Trophoblast cell (in vitro differentiated cells and primary cell): Measurements from ENCODE around the gene GULP1.

Source experiments
- DNase-seq, 2 donors: peaks; one replicate each; pipeline ENCODE4 v3.0.0-alpha.2; 2016
- H2AFZ ChIP-seq: 2 replicates; pipeline ENCODE4 v1.6.1; 2013; ENCODE audit warnings: low read length, moderate library complexity, mild to moderate bottlenecking; ENCODE audit not compliant: insufficient read depth, poor library complexity
- H2AK5ac ChIP-seq: 2 replicates; pipeline ENCODE4 v1.6.1; 2013; ENCODE audit warnings: mild to moderate bottlenecking, low read length
- H2BK120ac ChIP-seq: 2 replicates; pipeline ENCODE4 v1.6.1; 2013; ENCODE audit warnings: low read length, mild to moderate bottlenecking, moderate library complexity; ENCODE audit not compliant: insufficient read depth, poor library complexity
- H2BK12ac ChIP-seq: 2 replicates; pipeline ENCODE4 v1.6.1; 2013; ENCODE audit warnings: mild to moderate bottlenecking, low read length, moderate library complexity
- H2BK5ac ChIP-seq: 2 replicates; pipeline ENCODE4 v1.6.1; 2013; ENCODE audit warnings: low read length, low read depth, moderate library complexity, mild to moderate bottlenecking; ENCODE audit not compliant: poor library complexity
- H3K14ac ChIP-seq: 2 replicates; pipeline ENCODE4 v1.6.1; 2013; ENCODE audit warnings: mild to moderate bottlenecking, low read length
- H3K18ac ChIP-seq: 2 replicates; pipeline ENCODE4 v1.6.1; 2013; ENCODE audit warnings: mild to moderate bottlenecking, low read length
- H3K23ac ChIP-seq: 2 replicates; pipeline ENCODE4 v1.6.1; 2013; ENCODE audit warnings: low read length
- H3K27ac ChIP-seq: 2 replicates; pipeline ENCODE4 v1.5.1; 2013; ENCODE audit warnings: low read depth, mild to moderate bottlenecking, inconsistent platforms, low read length, moderate library complexity
- H3K27me3 ChIP-seq: 2 replicates; pipeline ENCODE4 v1.6.1; 2013; ENCODE audit warnings: inconsistent platforms, mild to moderate bottlenecking, low read length, moderate library complexity; ENCODE audit not compliant: insufficient read depth
- H3K36me3 ChIP-seq, 2 experiments: 1 replicate in 1 of 2; 2 replicates in 1 of 2; pipeline ENCODE4 v1.6.1; 2013; ENCODE audit warnings: low read length in 2 of 2, mild to moderate bottlenecking in 2 of 2, moderate library complexity in 1 of 2; ENCODE audit not compliant: insufficient read depth in 2 of 2, control insufficient read depth in 1 of 2
- H3K4ac ChIP-seq: 2 replicates; pipeline ENCODE4 v1.6.1; 2013; ENCODE audit warnings: low read depth, mild to moderate bottlenecking, low read length, moderate library complexity
- H3K4me1 ChIP-seq, 2 experiments: 1 replicate in 1 of 2; 2 replicates in 1 of 2; pipeline ENCODE4 v1.6.1; 2013; ENCODE audit warnings: low read length in 2 of 2, mild to moderate bottlenecking in 2 of 2, moderate library complexity in 1 of 2; ENCODE audit not compliant: insufficient read depth in 2 of 2, control insufficient read depth in 1 of 2
- H3K4me2 ChIP-seq: 2 replicates; pipeline ENCODE4 v1.6.1; 2013; ENCODE audit warnings: inconsistent platforms, mild to moderate bottlenecking, low read length, moderate library complexity
- H3K4me3 ChIP-seq: 2 replicates; pipeline ENCODE4 v1.5.1; 2013; ENCODE audit warnings: mild to moderate bottlenecking, low read depth, low read length, inconsistent platforms
- H3K79me1 ChIP-seq: one replicate; pipeline ENCODE4 v1.6.1; 2013; ENCODE audit warnings: low read length
- H3K79me2 ChIP-seq: 2 replicates; pipeline ENCODE4 v1.6.1; 2013; ENCODE audit warnings: low read length, mild to moderate bottlenecking; ENCODE audit not compliant: control insufficient read depth, insufficient read depth, poor library complexity
- H3K9ac ChIP-seq: 2 replicates; pipeline ENCODE4 v1.6.1; 2013; ENCODE audit warnings: mild to moderate bottlenecking, low read length
- H3K9me3 ChIP-seq: 2 replicates; pipeline ENCODE4 v1.6.1; 2013; ENCODE audit warnings: low read depth, mild to moderate bottlenecking, control low read depth, inconsistent platforms, low read length; ENCODE audit not compliant: insufficient read depth
- H4K12ac ChIP-seq: 2 replicates; pipeline ENCODE4 v1.6.1; 2013; ENCODE audit warnings: low read depth, mild to moderate bottlenecking, low read length, moderate library complexity
- H4K8ac ChIP-seq: 2 replicates; pipeline ENCODE4 v1.6.1; 2013; ENCODE audit warnings: low read depth, mild to moderate bottlenecking, low read length, moderate library complexity
- H4K91ac ChIP-seq: one replicate; pipeline ENCODE4 v1.6.1; 2013; ENCODE audit warnings: low read depth, mild to moderate bottlenecking, low read length, moderate library complexity
- WGBS: extraction: QIAGEN DNeasy Blood & Tissue Kit; methylation state at CpG from one replicate; pipeline ENCODE4 v1.1.7; 2013; ENCODE audit warnings: missing lambda C conversion rate; ENCODE audit not compliant: insufficient read length, insufficient coverage; ENCODE audit errors: extremely low coverage; 5-methylcytosine and 5-hydroxymethylcytosine counted together

The GULP1 gene

DNA sequence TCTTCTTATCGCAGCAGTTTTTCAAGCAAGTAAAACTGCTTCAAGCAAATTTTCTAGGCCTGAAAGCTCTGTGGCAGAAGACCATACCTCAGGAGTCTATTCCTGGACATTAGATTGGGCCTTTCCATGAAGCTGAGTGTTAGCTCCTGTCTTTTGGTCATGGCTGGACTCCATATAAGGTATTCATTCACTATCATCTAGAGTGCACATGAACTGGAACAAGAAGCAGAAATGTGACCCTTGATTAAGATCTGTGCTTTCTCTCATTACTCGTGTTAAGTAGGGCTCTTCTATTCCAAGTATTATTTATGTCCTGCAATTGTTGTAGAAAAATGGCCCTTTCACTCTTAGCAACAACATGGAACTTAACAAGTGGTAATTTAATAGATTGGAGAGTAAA lies 5.9 kb upstream of the GULP1 start:
- no peak overlapping the region for H2AFZ ChIP-seq
- H3K36me3 ChIP-seq, result no peaks in the 10 kb centered on the region
- no peak overlapping the region for H3K4me2 ChIP-seq
- H2BK12ac ChIP-seq, result no peak overlapping the region
- H4K91ac ChIP-seq, result no peak overlapping the region
- no peaks in the 10 kb centered on the region for H3K79me1 ChIP-seq
- DNase-seq, result no peak
- no peak overlapping the region for H3K4me3 ChIP-seq
- H3K79me2 ChIP-seq, result no peaks in the 10 kb centered on the region
- H2BK120ac ChIP-seq, result no peak overlapping the region
- H3K14ac ChIP-seq, result no peak overlapping the region
- H2AK5ac ChIP-seq, result no peak overlapping the region
- no peak overlapping the region for H3K9ac ChIP-seq
- H3K9me3 ChIP-seq, result no peaks in the 10 kb centered on the region
- H4K12ac ChIP-seq, result no peak overlapping the region
- no peak overlapping the region for H3K4ac ChIP-seq
- H3K23ac ChIP-seq, result no peak overlapping the region
- no peak overlapping the region for H2BK5ac ChIP-seq
- H3K27me3 ChIP-seq, result no peaks in the 10 kb centered on the region
- H3K4me1 ChIP-seq, result no peaks in the 10 kb centered on the region
- H3K27ac ChIP-seq, result no peak overlapping the region
- H4K8ac ChIP-seq, result no peak overlapping the region
- H3K18ac ChIP-seq, result no peak overlapping the region
- WGBS, result no CpG with 5 or more reads among the region's 2 CpGs

DNA sequence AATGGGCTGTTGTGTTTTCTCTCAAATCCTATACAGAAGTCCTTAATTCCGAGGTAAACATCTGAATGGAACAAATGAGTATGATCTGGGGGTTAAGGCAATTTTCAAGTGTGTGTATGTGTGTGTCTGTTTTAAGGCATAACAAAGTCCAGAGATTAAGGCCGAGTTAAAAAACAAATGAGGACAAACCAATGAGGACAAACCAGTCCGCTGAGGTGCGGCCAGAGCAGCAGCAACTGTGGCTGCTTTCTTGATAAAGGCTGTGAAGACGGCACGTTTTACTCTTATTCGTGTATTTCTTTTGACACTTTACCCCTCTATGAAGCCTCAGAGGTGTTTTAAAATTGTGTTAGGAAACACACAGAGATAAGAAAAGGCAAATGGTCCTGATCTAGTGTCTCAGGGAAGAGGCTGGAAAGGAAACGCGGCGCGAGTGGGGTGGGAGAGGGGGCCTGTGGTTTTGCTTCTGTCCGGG lies 495 bp upstream of the GULP1 start:
- H3K27me3 ChIP-seq, result no peaks in the 10 kb centered on the region
- H3K9ac ChIP-seq, result peak overlapping the region; percentile 85
- no CpG with 5 or more reads among the region's 12 CpGs for WGBS
- peak overlapping the region; percentile 95 for H3K4me3 ChIP-seq
- H3K4ac ChIP-seq, result peak overlapping the region; percentile 35
- DNase-seq, result peak; percentile 15 to 43
- H3K9me3 ChIP-seq, result no peaks in the 10 kb centered on the region
- no peak overlapping the region for H2BK120ac ChIP-seq
- peak overlapping the region; percentile 95 for H2BK5ac ChIP-seq
- peak overlapping the region; percentile 92 for H3K27ac ChIP-seq
- H3K18ac ChIP-seq, result peak overlapping the region; percentile 75
- peaks cover 18% of the 10 kb centered on the region for H3K79me1 ChIP-seq
- no peaks in the 10 kb centered on the region for H3K36me3 ChIP-seq
- peak overlapping the region; percentile 93 for H4K8ac ChIP-seq
- peak overlapping the region; percentile 96 for H2AFZ ChIP-seq
- H3K4me1 ChIP-seq, result no peaks in the 10 kb centered on the region
- peak overlapping the region; percentile 69 for H3K4me2 ChIP-seq
- no peak overlapping the region for H2AK5ac ChIP-seq
- H4K91ac ChIP-seq, result peak overlapping the region; percentile 89
- peak overlapping the region; percentile 55 for H3K14ac ChIP-seq
- H3K23ac ChIP-seq, result no peak overlapping the region
- no peak overlapping the region for H2BK12ac ChIP-seq
- peaks cover 12% of the 10 kb centered on the region for H3K79me2 ChIP-seq
- H4K12ac ChIP-seq, result no peak overlapping the region

DNA sequence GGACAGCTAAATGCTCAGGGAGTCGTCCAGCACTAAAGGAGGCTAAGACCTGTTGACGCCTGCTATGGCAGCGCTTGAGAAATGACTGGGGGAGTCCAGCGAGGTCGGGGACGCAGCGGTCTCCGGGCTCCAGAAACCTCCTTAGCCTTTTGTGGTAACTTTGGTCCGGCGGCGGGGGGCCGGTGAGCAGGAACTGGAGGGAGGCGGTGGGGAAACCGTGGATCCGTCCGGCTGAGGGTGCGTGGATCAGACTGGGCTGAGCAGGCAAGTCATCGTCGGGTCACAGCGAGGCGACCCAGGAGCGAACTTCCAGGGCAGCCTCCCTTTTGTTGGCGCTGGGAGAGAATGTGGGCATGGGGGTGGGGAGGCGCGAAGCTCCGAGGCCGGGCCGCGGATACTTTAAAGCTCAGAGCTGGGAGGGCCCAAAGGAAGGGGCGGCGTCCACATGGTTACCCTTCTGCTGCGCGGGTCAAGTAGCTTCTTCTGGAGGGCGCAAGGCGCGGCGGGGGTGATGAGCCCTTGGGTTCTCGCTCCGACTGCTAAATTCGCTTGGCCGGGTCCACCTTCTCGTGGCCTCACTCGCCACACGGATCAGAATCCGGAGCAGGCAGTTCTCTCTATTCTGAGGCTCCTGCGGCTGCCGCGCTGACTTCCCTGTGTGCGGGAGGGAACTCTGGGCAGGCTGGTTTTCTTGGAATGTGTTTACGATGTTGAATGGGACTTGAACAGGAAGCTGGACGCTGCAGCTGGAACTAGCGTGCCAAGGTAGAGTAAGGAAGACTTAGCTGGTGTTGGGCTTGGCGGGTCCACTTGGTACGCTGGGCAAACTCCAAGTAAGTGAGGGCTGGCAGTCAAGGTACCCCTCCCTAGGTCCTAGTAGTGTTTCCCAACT lies 920 bp downstream of the GULP1 start:
- H3K79me1 ChIP-seq, result peaks cover 18% of the 10 kb centered on the region
- H4K91ac ChIP-seq, result peak overlapping the region; percentile 89
- peak overlapping the region; percentile 78 for H3K4ac ChIP-seq
- H2BK12ac ChIP-seq, result peak overlapping the region; percentile 84
- peaks cover 12% of the 10 kb centered on the region for H3K79me2 ChIP-seq
- peak overlapping the region; percentile 82 for H2BK120ac ChIP-seq
- no peak overlapping the region for H3K23ac ChIP-seq
- H3K18ac ChIP-seq, result peak overlapping the region; percentile 91
- WGBS, result no CpG with 5 or more reads among the region's 54 CpGs
- peak overlapping the region; percentile 83 for H3K14ac ChIP-seq
- H2AFZ ChIP-seq, result peak overlapping the region; percentile 96
- no peaks in the 10 kb centered on the region for H3K9me3 ChIP-seq
- peak; percentile 83 to 88 for DNase-seq
- H3K36me3 ChIP-seq, result no peaks in the 10 kb centered on the region
- peak overlapping the region; percentile 91 for H4K12ac ChIP-seq
- H4K8ac ChIP-seq, result peak overlapping the region; percentile 93
- peak overlapping the region; percentile 92 for H3K27ac ChIP-seq
- peak overlapping the region; percentile 96 for H3K9ac ChIP-seq
- H3K27me3 ChIP-seq, result no peaks in the 10 kb centered on the region
- H3K4me3 ChIP-seq, result peak overlapping the region; percentile 95
- no peak overlapping the region for H2AK5ac ChIP-seq
- H3K4me2 ChIP-seq, result peak overlapping the region; percentile 69
- H3K4me1 ChIP-seq, result no peaks in the 10 kb centered on the region
- H2BK5ac ChIP-seq, result peak overlapping the region; percentile 95

DNA sequence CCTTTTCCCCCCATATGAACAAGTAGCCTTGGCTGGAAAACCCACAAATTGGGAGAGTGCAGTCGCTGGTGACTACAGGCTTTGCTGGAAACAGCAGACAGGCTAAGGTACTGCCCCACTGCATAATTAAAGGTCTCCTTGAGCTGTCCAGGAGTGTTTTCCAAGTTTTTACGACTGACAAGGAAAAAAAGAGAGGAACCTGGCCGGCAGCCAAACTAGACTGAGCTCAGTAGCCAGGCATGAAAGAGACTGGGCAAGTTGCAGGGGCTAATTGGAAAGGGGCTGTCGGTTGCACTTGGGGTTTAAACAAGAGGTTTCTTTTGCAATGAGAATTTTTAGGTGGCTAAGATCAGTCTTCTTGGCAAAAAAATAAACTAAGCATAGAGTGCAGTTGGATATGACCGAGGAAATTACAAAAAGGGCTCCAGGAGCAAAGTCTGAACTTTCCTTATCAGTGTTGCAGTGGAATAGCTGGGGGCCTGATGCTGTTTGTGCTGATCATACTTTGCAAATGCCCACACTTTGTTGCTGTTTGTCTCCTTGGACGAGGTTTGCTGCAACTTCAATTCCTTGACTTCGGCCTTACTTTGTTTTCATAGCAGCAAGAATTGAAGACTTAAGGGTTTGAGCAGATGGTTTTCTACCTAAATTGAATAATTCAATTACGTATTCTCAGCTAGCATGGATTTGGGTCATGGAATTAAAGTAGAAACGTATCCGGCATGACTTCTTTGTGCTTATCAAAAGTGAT lies 2.1 kb downstream of the GULP1 start:
- peak overlapping the region; percentile 69 for H3K4me2 ChIP-seq
- H3K79me2 ChIP-seq, result peaks cover 12% of the 10 kb centered on the region
- no peak overlapping the region for H2AK5ac ChIP-seq
- no peak overlapping the region for H2BK12ac ChIP-seq
- no peak overlapping the region for H4K12ac ChIP-seq
- no peak overlapping the region for H2AFZ ChIP-seq
- peak overlapping the region; percentile 62 for H3K27ac ChIP-seq
- no peak overlapping the region for H3K9ac ChIP-seq
- no peak overlapping the region for H4K91ac ChIP-seq
- no peak overlapping the region for H3K23ac ChIP-seq
- no peak overlapping the region for H3K14ac ChIP-seq
- H3K18ac ChIP-seq, result no peak overlapping the region
- H3K4me1 ChIP-seq, result no peaks in the 10 kb centered on the region
- DNase-seq, result peak; percentile 15 to 42
- no peaks in the 10 kb centered on the region for H3K27me3 ChIP-seq
- peak overlapping the region; percentile 36 for H2BK5ac ChIP-seq
- H4K8ac ChIP-seq, result peak overlapping the region; percentile 34
- H3K4me3 ChIP-seq, result no peak overlapping the region
- no peak overlapping the region for H3K4ac ChIP-seq
- no peaks in the 10 kb centered on the region for H3K36me3 ChIP-seq
- H3K79me1 ChIP-seq, result peaks cover 18% of the 10 kb centered on the region
- no CpG with 5 or more reads among the region's 10 CpGs for WGBS
- H2BK120ac ChIP-seq, result peak overlapping the region; percentile 17
- H3K9me3 ChIP-seq, result no peaks in the 10 kb centered on the region
